Measurements from ENCODE around the gene CUX1. TPM values are rescaled to one million over a fixed set of nuclear protein-coding genes. Genes with fewer than 3 reads are reported as not detected.

CUX1 gene
- polyA plus RNA-seq, 3 donors from 2014 or later, result 3.1 to 25.9 (median 12.5) TPM

DNA sequence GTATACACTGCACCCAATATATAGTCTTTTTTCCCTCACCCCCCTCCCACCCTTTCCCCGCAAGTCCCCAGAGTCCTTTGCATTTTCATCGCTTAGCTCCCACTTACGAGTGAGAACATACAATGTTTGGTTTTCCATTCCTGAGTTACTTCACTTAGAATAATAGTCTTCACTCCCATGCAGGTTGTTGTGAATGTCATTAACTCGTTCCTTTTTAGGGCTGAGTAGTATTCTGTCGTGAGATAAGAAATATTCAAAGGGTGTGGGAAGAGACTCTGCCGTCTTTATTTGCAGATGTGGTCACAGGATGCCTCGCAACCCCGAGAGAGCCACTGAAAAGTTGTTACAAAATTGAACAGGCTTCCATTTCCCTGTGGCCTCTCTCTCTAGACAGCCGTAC lies 331.4 kb downstream of the CUX1 start:
- no peaks in the 10 kb centered on the region for H3K4me1 Mint-ChIP-seq
- no peak overlapping the region for H3K4me3 Mint-ChIP-seq
- peaks cover 0 to 5% (median 2%) of the 10 kb centered on the region in 3 donors for H3K27me3 Mint-ChIP-seq (ENCODE audit: low read depth in 3 of 3)
- no peak overlapping the region for H3K27ac Mint-ChIP-seq
- DNase-seq, result no peak
- no peaks in the 10 kb centered on the region for H3K9me3 Mint-ChIP-seq
- H3K36me3 Mint-ChIP-seq, result peaks cover 4 to 8% (median 6%) of the 10 kb centered on the region in 3 donors

- DNase-seq, result no peak
- Mint-ChIP-seq H3K9me3 (no peaks in the 10 kb centered on the region), H3K36me3 (peaks cover 0 to 8% (median 4%) of the 10 kb centered on the region in 3 donors), H3K27me3 (ENCODE audit: low read depth in 3 of 3) (peaks cover 0 to 2% (median 0%) of the 10 kb centered on the region in 3 donors), H3K4me3 (no peak overlapping the region), H3K4me1 (no peaks in the 10 kb centered on the region), H3K27ac (no peak overlapping the region)
These were observed 332.0 kb downstream of the CUX1 start for GRCh38 chr7:102149416-102149815.

GRCh38 chr7:102150266-102150665 lies 332.8 kb downstream of the CUX1 start:
- DNase-seq, result no peak
- no peak overlapping the region for H3K27ac Mint-ChIP-seq
- no peaks in the 10 kb centered on the region for H3K4me1 Mint-ChIP-seq
- no peaks in the 10 kb centered on the region for H3K9me3 Mint-ChIP-seq
- H3K4me3 Mint-ChIP-seq, result no peak overlapping the region
- peaks cover 0 to 11% (median under 1%) of the 10 kb centered on the region in 3 donors for H3K36me3 Mint-ChIP-seq
- peaks cover 0 to 2% (median 0%) of the 10 kb centered on the region in 3 donors for H3K27me3 Mint-ChIP-seq (ENCODE audit: low read depth in 3 of 3)

GRCh38 chr7:102152672-102153598 lies 335.5 kb downstream of the CUX1 start:
- no peak overlapping the region for H3K4me3 Mint-ChIP-seq
- peaks cover 0 to 2% (median 0%) of the 10 kb centered on the region in 3 donors for H3K27me3 Mint-ChIP-seq (ENCODE audit: low read depth in 3 of 3)
- DNase-seq, result no peak
- peaks cover 0 to 15% (median 3%) of the 10 kb centered on the region in 3 donors for H3K36me3 Mint-ChIP-seq
- H3K9me3 Mint-ChIP-seq, result no peaks in the 10 kb centered on the region
- no peaks in the 10 kb centered on the region for H3K4me1 Mint-ChIP-seq
- no peak overlapping the region for H3K27ac Mint-ChIP-seq

DNA sequence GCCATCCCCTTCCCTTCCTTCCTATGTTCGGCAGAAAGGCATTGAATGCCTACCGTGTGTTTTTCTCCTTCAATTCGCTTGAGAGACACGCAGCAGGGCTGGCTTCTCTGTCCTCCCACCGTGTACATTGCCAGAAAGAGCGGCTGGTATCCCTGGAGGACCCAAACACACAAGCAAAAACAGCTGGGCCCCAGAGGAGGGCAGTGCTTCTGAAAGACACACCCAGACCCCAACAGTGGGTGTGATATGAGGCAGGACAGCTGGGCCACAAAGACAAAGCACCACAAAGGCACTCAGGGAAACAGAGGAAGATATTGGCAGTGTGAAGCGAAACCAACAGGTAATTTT lies 336.1 kb downstream of the CUX1 start:
- DNase-seq, result no peak
- H3K27me3 Mint-ChIP-seq (ENCODE audit: low read depth in 3 of 3), result peaks cover 0 to 2% (median 0%) of the 10 kb centered on the region in 3 donors
- H3K9me3 Mint-ChIP-seq, result no peaks in the 10 kb centered on the region
- no peak overlapping the region for H3K4me3 Mint-ChIP-seq
- peaks cover 0 to 20% (median 8%) of the 10 kb centered on the region in 3 donors for H3K36me3 Mint-ChIP-seq
- no peaks in the 10 kb centered on the region for H3K4me1 Mint-ChIP-seq
- peak overlapping the region in 1 of 6 donors; percentile 25 for H3K27ac Mint-ChIP-seq

- H3K4me1 Mint-ChIP-seq, result no peaks in the 10 kb centered on the region
- DNase-seq, result no peak
- H3K36me3 Mint-ChIP-seq, result peaks cover 0 to 20% (median 8%) of the 10 kb centered on the region in 3 donors
- no peak overlapping the region for H3K4me3 Mint-ChIP-seq
- H3K27me3 Mint-ChIP-seq (ENCODE audit: low read depth in 3 of 3), result peaks cover 0 to 2% (median 0%) of the 10 kb centered on the region in 3 donors
- no peak overlapping the region for H3K27ac Mint-ChIP-seq
- no peaks in the 10 kb centered on the region for H3K9me3 Mint-ChIP-seq
These were observed 337.0 kb downstream of the CUX1 start for GRCh38 chr7:102154425-102154824.

DNA sequence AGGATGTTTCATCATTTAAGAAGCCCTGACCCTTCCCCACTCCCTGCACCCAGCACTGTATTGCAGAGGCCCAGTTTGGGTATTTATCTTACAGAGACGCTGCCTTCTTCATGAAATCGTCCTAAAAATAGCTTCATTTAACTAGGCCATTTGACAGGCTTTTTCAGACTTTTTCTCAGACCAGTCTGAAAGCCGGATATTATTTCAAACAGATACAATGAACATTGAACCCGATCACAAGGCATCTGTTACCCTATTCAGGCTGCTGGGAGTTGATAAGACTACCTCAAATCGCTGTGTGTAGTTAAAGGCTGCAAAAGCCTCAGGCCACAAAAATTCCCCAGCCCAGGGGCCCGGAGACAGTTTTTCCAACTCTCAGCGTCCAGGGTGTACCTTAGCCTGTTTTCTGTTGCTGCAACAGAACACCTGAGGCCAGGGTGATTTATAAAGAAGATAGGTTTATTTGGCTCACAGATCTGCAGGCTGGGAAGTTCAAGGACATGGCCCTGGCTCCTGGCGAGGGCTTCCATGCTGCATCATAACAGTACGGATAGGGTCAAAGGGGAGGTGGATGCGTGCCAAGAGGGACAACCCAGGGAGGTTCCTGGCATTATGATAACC lies 338.5 kb downstream of the CUX1 start:
- no peak for DNase-seq
- H3K4me3 Mint-ChIP-seq, result no peak overlapping the region
- peaks cover 0 to 2% (median 0%) of the 10 kb centered on the region in 3 donors for H3K27me3 Mint-ChIP-seq (ENCODE audit: low read depth in 3 of 3)
- no peak overlapping the region for H3K27ac Mint-ChIP-seq
- H3K4me1 Mint-ChIP-seq, result no peaks in the 10 kb centered on the region
- H3K36me3 Mint-ChIP-seq, result peaks cover 0 to 20% (median 8%) of the 10 kb centered on the region in 3 donors
- H3K9me3 Mint-ChIP-seq, result no peaks in the 10 kb centered on the region

DNA sequence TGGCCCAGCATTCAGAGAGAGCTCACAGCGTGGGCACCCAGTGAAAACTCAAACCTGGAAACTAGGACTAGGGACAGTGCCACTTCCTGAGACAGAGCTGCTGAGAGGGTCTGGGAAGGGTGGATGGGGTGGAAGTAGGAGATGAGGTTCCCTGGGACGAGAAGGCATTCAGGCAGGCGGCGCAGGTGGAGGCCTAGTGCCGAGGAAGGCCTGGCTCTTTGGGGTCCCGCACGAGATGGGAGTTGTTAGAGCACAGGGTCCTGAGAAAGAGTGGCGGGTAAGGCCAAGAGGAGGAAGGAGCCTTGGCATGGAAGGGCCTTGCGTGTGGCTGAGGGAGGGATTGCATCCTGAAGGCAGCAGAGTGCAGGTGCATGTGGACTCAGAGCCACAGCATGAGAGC lies 339.4 kb downstream of the CUX1 start:
- DNase-seq, result no peak
- Mint-ChIP-seq H3K27ac (no peak overlapping the region), H3K36me3 (peaks cover 0 to 20% (median 8%) of the 10 kb centered on the region in 3 donors), H3K4me3 (no peak overlapping the region), H3K9me3 (no peaks in the 10 kb centered on the region), H3K27me3 (ENCODE audit: low read depth in 3 of 3) (peaks cover 0 to 2% (median 0%) of the 10 kb centered on the region in 3 donors), H3K4me1 (no peaks in the 10 kb centered on the region)

DNA sequence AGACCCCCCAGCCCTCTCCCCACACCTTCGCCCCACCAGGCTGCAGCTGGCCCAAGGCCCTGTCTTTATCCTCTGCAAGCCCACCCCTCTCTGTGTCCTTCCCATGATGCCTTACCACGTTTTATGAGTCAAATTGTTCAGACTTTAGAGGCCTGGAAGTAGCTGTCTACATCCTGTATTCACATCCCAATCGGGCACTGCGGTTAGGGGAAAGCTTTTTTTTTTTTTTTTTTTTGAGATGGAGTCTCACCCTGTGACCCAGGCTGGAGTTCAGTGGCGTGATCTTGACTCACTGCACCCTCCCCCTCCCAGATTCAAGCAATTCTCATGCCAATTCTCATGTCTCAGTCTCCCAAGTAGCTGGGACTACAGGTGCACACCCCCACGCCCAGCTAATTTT lies 347.7 kb downstream of the CUX1 start:
- Mint-ChIP-seq H3K27me3 (ENCODE audit: low read depth in 3 of 3) (peaks cover 0 to 5% (median 4%) of the 10 kb centered on the region in 3 donors), H3K4me3 (no peak overlapping the region), H3K4me1 (peaks cover 0 to 2% of the 10 kb centered on the region in 2 donors), H3K27ac (no peak overlapping the region), H3K9me3 (no peaks in the 10 kb centered on the region), H3K36me3 (peaks cover 0 to 8% (median 3%) of the 10 kb centered on the region in 3 donors)
- DNase-seq, result no peak

DNA sequence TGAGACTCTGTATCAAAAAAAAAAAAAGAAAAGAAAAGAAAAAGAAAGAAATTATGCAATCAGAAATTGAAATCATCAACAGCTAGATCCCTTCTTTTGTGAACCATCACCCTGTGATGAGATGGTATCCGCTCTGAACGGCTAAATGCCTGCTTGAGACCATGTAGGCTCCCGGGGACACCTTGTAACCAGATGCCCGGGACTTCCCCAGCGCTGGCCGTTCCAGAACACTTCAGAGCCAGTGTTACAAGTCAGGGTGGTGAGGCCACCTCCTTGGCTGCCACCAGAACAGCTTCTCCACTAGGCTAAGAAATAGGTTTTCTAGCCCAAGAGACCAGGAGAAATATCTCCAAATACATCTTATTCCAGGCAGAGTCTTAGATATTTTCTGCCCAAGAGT lies 349.8 kb downstream of the CUX1 start:
- Mint-ChIP-seq H3K27me3 (ENCODE audit: low read depth in 3 of 3) (peaks cover 0 to 5% (median 5%) of the 10 kb centered on the region in 3 donors), H3K4me3 (no peak overlapping the region), H3K36me3 (peaks cover 0 to 8% (median 3%) of the 10 kb centered on the region in 3 donors), H3K4me1 (peaks cover 0 to 2% of the 10 kb centered on the region in 2 donors), H3K9me3 (no peaks in the 10 kb centered on the region), H3K27ac (no peak overlapping the region)
- no peak for DNase-seq

- no peaks in the 10 kb centered on the region for H3K4me1 Mint-ChIP-seq
- DNase-seq, result no peak
- H3K36me3 Mint-ChIP-seq, result peaks cover 0 to 11% (median 3%) of the 10 kb centered on the region in 3 donors
- H3K4me3 Mint-ChIP-seq, result no peak overlapping the region
- no peaks in the 10 kb centered on the region for H3K9me3 Mint-ChIP-seq
- no peak overlapping the region for H3K27ac Mint-ChIP-seq
- H3K27me3 Mint-ChIP-seq (ENCODE audit: low read depth in 3 of 3), result peaks cover 0 to 4% (median 3%) of the 10 kb centered on the region in 3 donors
These were observed 352.4 kb downstream of the CUX1 start for GRCh38 chr7:102169651-102170392.

- no peaks in the 10 kb centered on the region for H3K9me3 Mint-ChIP-seq
- DNase-seq, result no peak
- peaks cover 0 to 11% (median 3%) of the 10 kb centered on the region in 3 donors for H3K36me3 Mint-ChIP-seq
- H3K4me3 Mint-ChIP-seq, result no peak overlapping the region
- peaks cover under 1 to 4% (median 3%) of the 10 kb centered on the region in 3 donors for H3K27me3 Mint-ChIP-seq (ENCODE audit: low read depth in 3 of 3)
- no peaks in the 10 kb centered on the region for H3K4me1 Mint-ChIP-seq
- no peak overlapping the region for H3K27ac Mint-ChIP-seq
These were observed 353.1 kb downstream of the CUX1 start for GRCh38 chr7:102170393-102170970.

DNA sequence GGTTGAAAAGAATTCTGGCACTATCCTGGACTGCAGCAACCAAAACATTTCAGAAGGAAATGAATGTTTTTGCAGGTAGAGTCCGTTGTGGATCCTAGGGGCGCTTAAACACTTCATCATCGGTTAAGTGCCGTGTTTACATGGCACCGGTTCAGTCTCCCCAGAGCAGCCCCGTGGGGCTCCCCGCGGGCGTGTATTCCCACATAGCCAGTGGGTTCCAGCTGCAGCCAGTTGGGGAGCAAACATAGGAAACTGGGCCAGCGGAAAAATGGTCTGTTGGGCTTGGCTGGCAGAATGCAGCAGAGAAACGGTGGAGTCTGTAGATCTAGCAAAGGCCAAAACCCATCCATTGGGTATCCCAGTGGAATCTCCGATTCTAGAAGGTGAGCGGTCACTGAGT lies 356.2 kb downstream of the CUX1 start:
- Mint-ChIP-seq H3K4me1 (no peaks in the 10 kb centered on the region), H3K9me3 (no peaks in the 10 kb centered on the region), H3K36me3 (peaks cover 0 to 4% (median 3%) of the 10 kb centered on the region in 3 donors), H3K4me3 (no peak overlapping the region), H3K27ac (no peak overlapping the region), H3K27me3 (ENCODE audit: low read depth in 3 of 3) (peaks cover 2 to 4% (median 3%) of the 10 kb centered on the region in 3 donors)
- no peak for DNase-seq

Data from immature natural killer cell (primary cell).